Measurements from ENCODE around the gene EYA4. TPM values are rescaled to one million over a fixed set of nuclear protein-coding genes. Genes with fewer than 3 reads are reported as not detected.

Gene EYA4
- polyA plus RNA-seq, 2 of the 4 experiments (the other 2 are of a cell fraction) = 14.4 to 28.3 TPM

- Histone ChIP-seq H3K4me3 (no peak overlapping the region), H3K4me1 (peaks cover 26% of the 10 kb centered on the region), H3K4me2 (no peak overlapping the region; the same call in 2 of the 3 replicates), H3K9me3 (no peaks in the 10 kb centered on the region), H3K27ac (no peak overlapping the region)
- no peak for FAIRE-seq
- CTCF ChIA-PET = no interaction called here
- DNase-seq (ENCODE audit: low read depth in 1 of 2, low spot score in 1 of 2) = no peak
- 100% methylated on average over 1 of the region's 1 CpG for WGBS (ENCODE audit: missing lambda C conversion rate)
- POLR2A ChIA-PET = no interaction called here
- no peak for TF ChIP-seq E2F6 (IDR thresholded peaks at IDR 0.05; ENCODE audit: borderline replicate concordance, low read depth)
- no peak for TF ChIP-seq ZC3H11A (IDR thresholded peaks at IDR 0.05)
- no peak for TF ChIP-seq FOSB (CRISPR knock-in tag; IDR thresholded peaks at IDR 0.05)
- TF ChIP-seq NFE2L2 (conservative IDR thresholded peaks at IDR 0.05; ENCODE audit: low read length) = no peak
- TF ChIP-seq BCL3 (IDR thresholded peaks at IDR 0.05) = no peak
- TF ChIP-seq KDM5A (IDR thresholded peaks at IDR 0.05) = no peak
- TF ChIP-seq EHF (CRISPR knock-in tag; IDR thresholded peaks at IDR 0.05) = no peak
- no peak for TF ChIP-seq CEBPB (IDR thresholded peaks at IDR 0.05)
- TF ChIP-seq ZSCAN20 (CRISPR knock-in tag; IDR thresholded peaks at IDR 0.05) = no peak
- no peak for TF ChIP-seq REST (IDR thresholded peaks at IDR 0.05)
- no peak for TF ChIP-seq RNF2 (IDR thresholded peaks at IDR 0.05; ENCODE audit: borderline replicate concordance, low read depth)
- no peak for TF ChIP-seq ESRRA (IDR thresholded peaks at IDR 0.05; ENCODE audit: borderline replicate concordance, low read length)
- no peak for TF ChIP-seq PHF8 (IDR thresholded peaks at IDR 0.05; ENCODE audit: borderline replicate concordance, low read depth)
- TF ChIP-seq POLR2A (IDR thresholded peaks at IDR 0.05; ENCODE audit: low read length) = no peak
- TF ChIP-seq CTCF (IDR thresholded peaks at IDR 0.05) = no peak
- TF ChIP-seq TFCP2L1 (CRISPR knock-in tag; IDR thresholded peaks at IDR 0.05) = no peak
- no peak for TF ChIP-seq HES2 (IDR thresholded peaks at IDR 0.05)
- ATAC-seq = no peak
Observed at GRCh38 chr6:133353061-133353460, 111.9 kb downstream of the EYA4 start.

GRCh38 chr6:133355922-133356321 is 114.8 kb downstream of the EYA4 start:
- CTCF ChIA-PET = no interaction called here
- H3K4me1 ChIP-seq = peaks cover 40% of the 10 kb centered on the region
- no peak for FAIRE-seq
- no peak overlapping the region for H3K27ac ChIP-seq
- no peak overlapping the region for H3K4me2 ChIP-seq
- DNase-seq (ENCODE audit: low read depth in 1 of 2, low spot score in 1 of 2) = no peak
- POLR2A ChIA-PET = no interaction called here
- TF ChIP-seq MAX (IDR thresholded peaks at IDR 0.05) (no peak), EP300 (IDR thresholded peaks at IDR 0.05) (no peak), CEBPB (IDR thresholded peaks at IDR 0.05) (no peak), TFCP2L1 (CRISPR knock-in tag; IDR thresholded peaks at IDR 0.05) (no peak), CTCF (IDR thresholded peaks at IDR 0.05) (no peak), RFX5 (IDR thresholded peaks at IDR 0.05) (no peak), FOXS1 (CRISPR knock-in tag; IDR thresholded peaks at IDR 0.05) (no peak), TP53 (CRISPR knock-in tag; IDR thresholded peaks at IDR 0.05) (no peak), E2F6 (IDR thresholded peaks at IDR 0.05; ENCODE audit: borderline replicate concordance, low read depth) (no peak), ESRRA (IDR thresholded peaks at IDR 0.05; ENCODE audit: borderline replicate concordance, low read length) (no peak), FOSL2 (IDR thresholded peaks at IDR 0.05) (no peak), FOSL2 (CRISPR knock-in tag; IDR thresholded peaks at IDR 0.05) (no peak), NR3C1 (IDR thresholded peaks at IDR 0.05) (no peak), FOSB (CRISPR knock-in tag; IDR thresholded peaks at IDR 0.05) (no peak)
- H3K9me3 ChIP-seq = no peaks in the 10 kb centered on the region
- no peak overlapping the region for H3K4me3 ChIP-seq
- 82% methylated on average over 3 of the region's 3 CpGs for WGBS (ENCODE audit: missing lambda C conversion rate)
- no peak for ATAC-seq
